WTC11 (cell line): ENCODE data around the gene DNAJC6. TPM values are rescaled to one million over a fixed set of nuclear protein-coding genes. Genes with fewer than 3 reads are reported as not detected.

Experiments used
- ATAC-seq: fragments of 200-7000 bp; cut with Tn5 transposase; 2 replicates; pipeline ENCODE4 v1.10.0; 2021; ENCODE audit warnings: mild to moderate bottlenecking, moderate library complexity
- CTCF ChIA-PET: fragments of 300-600 bp; sonication (Branson Sonifier 250); formaldehyde crosslinking; loops from one replicate; lab custom pipeline; 2021; ENCODE audit warnings: antibody characterized with exemption; lab: Charles Lee
- POLR2A ChIA-PET: fragments of 350-600 bp; sonication (Branson Sonifier 250); formaldehyde crosslinking; loops from one replicate; lab custom pipeline; 2021; ENCODE audit warnings: antibody characterized with exemption; lab: Charles Lee
- DNase-seq: peaks from one replicate; pipeline ENCODE4 v3.0.0; 2021; ENCODE audit warnings: low spot score
- H3K27ac Mint-ChIP-seq: 2 replicates; pipeline ENCODE4 v1.8.0; 2021; ENCODE audit warnings: mixed read lengths
- H3K27me3 Mint-ChIP-seq: 2 replicates; pipeline ENCODE4 v1.8.0; 2021; ENCODE audit warnings: low read depth, mild to moderate bottlenecking, moderate library complexity, mixed read lengths
- H3K36me3 Mint-ChIP-seq: 2 replicates; pipeline ENCODE4 v1.8.0; 2021; ENCODE audit warnings: mixed read lengths
- H3K4me1 Mint-ChIP-seq: 2 replicates; pipeline ENCODE4 v1.8.0; 2022; ENCODE audit warnings: mixed read lengths
- H3K4me3 Mint-ChIP-seq: 2 replicates; pipeline ENCODE4 v1.8.0; 2021; ENCODE audit warnings: mild to moderate bottlenecking, moderate library complexity, mixed read lengths
- H3K9me3 Mint-ChIP-seq: 2 replicates; pipeline ENCODE4 v1.8.0; 2021; ENCODE audit warnings: mixed read lengths
- CBFB ChIP-seq: sonication (generic); formaldehyde crosslinking; IDR thresholded peaks from 2 replicates; pipeline ENCODE4 v1.8.1; 2022; ENCODE audit warnings: mild to moderate bottlenecking, low read depth, missing genetic modification reagents
- CREM ChIP-seq: sonication (generic); formaldehyde crosslinking; IDR thresholded peaks from 2 replicates; pipeline ENCODE4 v1.8.1; 2022; ENCODE audit warnings: mild to moderate bottlenecking, missing genetic modification reagents, moderate library complexity
- ELF4 ChIP-seq: sonication (generic); formaldehyde crosslinking; IDR thresholded peaks from 2 replicates; pipeline ENCODE4 v1.8.1; 2022; ENCODE audit warnings: low read depth, mild to moderate bottlenecking, moderate library complexity, missing genetic modification reagents
- GABPB1 ChIP-seq: sonication (generic); formaldehyde crosslinking; IDR thresholded peaks from 2 replicates; pipeline ENCODE4 v1.8.1; 2023; ENCODE audit warnings: mild to moderate bottlenecking, missing genetic modification reagents
- NFATC4 ChIP-seq: fragments of 250-450 bp; sonication (Bioruptor Pico); IDR thresholded peaks from 2 replicates; pipeline ENCODE4 v1.9.0; 2021; ENCODE audit warnings: mild to moderate bottlenecking
- NFYB ChIP-seq: sonication (generic); formaldehyde crosslinking; conservative IDR thresholded peaks from 2 replicates; pipeline ENCODE4 v1.8.0; 2022; ENCODE audit warnings: low read depth, missing genetic modification reagents
- OVOL2 ChIP-seq: fragments of 250-450 bp; sonication (Bioruptor Pico); IDR thresholded peaks from 2 replicates; pipeline ENCODE4 v1.9.0; 2021; ENCODE audit warnings: mild to moderate bottlenecking, borderline replicate concordance
- PRRX2 ChIP-seq: fragments of 250-450 bp; sonication (Bioruptor Pico); IDR thresholded peaks from 2 replicates; pipeline ENCODE4 v1.8.0; 2021; ENCODE audit warnings: mild to moderate bottlenecking
- RELA ChIP-seq: sonication (generic); formaldehyde crosslinking; IDR thresholded peaks from 2 replicates; pipeline ENCODE4 v1.8.1; 2022; ENCODE audit warnings: missing genetic modification reagents, mild to moderate bottlenecking, borderline replicate concordance
- TEAD1 ChIP-seq: sonication (generic); formaldehyde crosslinking; IDR thresholded peaks from 2 replicates; pipeline ENCODE4 v1.8.0; 2022; ENCODE audit warnings: mild to moderate bottlenecking, missing genetic modification reagents
- ZNF121 ChIP-seq: sonication (generic); formaldehyde crosslinking; IDR thresholded peaks from 2 replicates; pipeline ENCODE4 v1.8.0; 2023; ENCODE audit warnings: missing genetic modification reagents
- ZNF232 ChIP-seq: sonication (generic); formaldehyde crosslinking; IDR thresholded peaks from 2 replicates; pipeline ENCODE4 v1.8.0; 2022; ENCODE audit warnings: mild to moderate bottlenecking, missing genetic modification reagents
- ZNF671 ChIP-seq: fragments of 250-450 bp; sonication (Bioruptor Pico); IDR thresholded peaks from 2 replicates; pipeline ENCODE4 v1.8.0; 2021; ENCODE audit warnings: mild to moderate bottlenecking
- total RNA-seq: library from RNA; stranded (reverse); gene quantifications from 3 replicates; pipeline ENCODE4 v1.2.3, GENCODE V29; 2021
- TF ChIP-seq, protein P1 (sequence below): fragments of 250-450 bp; sonication (Bioruptor Pico); IDR thresholded peaks from 2 replicates; pipeline ENCODE4 v1.9.0; 2021; ENCODE audit warnings: mild to moderate bottlenecking, borderline replicate concordance
- TF ChIP-seq, protein P2 (sequence below): fragments of 200-600 bp; IDR thresholded peaks from 2 replicates; pipeline ENCODE4 v1.8.0; 2022; ENCODE audit warnings: antibody characterized with exemption
- TF ChIP-seq, protein P3 (sequence below): sonication (generic); formaldehyde crosslinking; IDR thresholded peaks from 2 replicates; pipeline ENCODE4 v1.8.0; 2022; ENCODE audit warnings: mild to moderate bottlenecking, missing genetic modification reagents
- TF ChIP-seq, protein P4 (sequence below): sonication (generic); formaldehyde crosslinking; IDR thresholded peaks from 2 replicates; pipeline ENCODE4 v1.8.0; 2022; ENCODE audit warnings: missing genetic modification reagents
- TF ChIP-seq, protein P5 (sequence below): sonication (generic); formaldehyde crosslinking; IDR thresholded peaks from 2 replicates; pipeline ENCODE4 v1.8.1; 2023; ENCODE audit warnings: mild to moderate bottlenecking, missing genetic modification reagents

Gene DNAJC6
- total RNA-seq, 1 experiment from 2014 or later = 9.1 TPM

DNA sequence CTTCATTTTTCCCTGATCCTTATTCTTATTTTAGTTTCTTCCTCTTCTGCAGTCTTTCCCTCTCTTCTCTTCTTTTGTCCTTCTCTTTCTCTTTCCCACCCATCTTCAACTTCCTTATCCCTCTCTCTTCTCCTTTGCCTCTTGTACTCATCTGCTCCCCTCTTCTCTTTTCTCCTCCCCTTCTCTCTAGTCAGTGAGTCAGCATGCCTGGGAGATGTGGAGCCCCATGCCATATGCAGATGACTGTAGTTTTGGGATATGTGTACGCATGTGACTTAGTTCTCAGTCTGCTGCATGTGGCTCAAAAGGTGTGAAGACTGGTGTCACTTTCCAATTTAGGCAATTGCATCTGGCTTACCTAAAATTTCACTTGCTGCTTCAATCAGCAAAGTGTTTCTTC is 10.4 kb downstream of the DNAJC6 start:
- Mint-ChIP-seq H3K36me3 (no peaks in the 10 kb centered on the region), H3K27ac (no peak overlapping the region), H3K4me1 (no peaks in the 10 kb centered on the region; the same call in 1 of the 2 replicates), H3K9me3 (no peaks in the 10 kb centered on the region), H3K4me3 (no peak overlapping the region)
- CTCF ChIA-PET = interaction anchor here (1.4 kb wide), 2 partner anchors 10 to 11 kb away, joined by 3 read pairs; partner anchors contain the start of gene DNAJC6
- DNase-seq = no peak
- ATAC-seq = no peak
- POLR2A ChIA-PET = interaction anchor here (0.6 kb wide), 1 partner anchor 11 kb away, joined by 3 read pairs; the partner anchor contains the start of gene DNAJC6
- TF ChIP-seq ZNF121 = no peak
- no peak for TF ChIP-seq NFYB
- TF ChIP-seq, protein P1, sequence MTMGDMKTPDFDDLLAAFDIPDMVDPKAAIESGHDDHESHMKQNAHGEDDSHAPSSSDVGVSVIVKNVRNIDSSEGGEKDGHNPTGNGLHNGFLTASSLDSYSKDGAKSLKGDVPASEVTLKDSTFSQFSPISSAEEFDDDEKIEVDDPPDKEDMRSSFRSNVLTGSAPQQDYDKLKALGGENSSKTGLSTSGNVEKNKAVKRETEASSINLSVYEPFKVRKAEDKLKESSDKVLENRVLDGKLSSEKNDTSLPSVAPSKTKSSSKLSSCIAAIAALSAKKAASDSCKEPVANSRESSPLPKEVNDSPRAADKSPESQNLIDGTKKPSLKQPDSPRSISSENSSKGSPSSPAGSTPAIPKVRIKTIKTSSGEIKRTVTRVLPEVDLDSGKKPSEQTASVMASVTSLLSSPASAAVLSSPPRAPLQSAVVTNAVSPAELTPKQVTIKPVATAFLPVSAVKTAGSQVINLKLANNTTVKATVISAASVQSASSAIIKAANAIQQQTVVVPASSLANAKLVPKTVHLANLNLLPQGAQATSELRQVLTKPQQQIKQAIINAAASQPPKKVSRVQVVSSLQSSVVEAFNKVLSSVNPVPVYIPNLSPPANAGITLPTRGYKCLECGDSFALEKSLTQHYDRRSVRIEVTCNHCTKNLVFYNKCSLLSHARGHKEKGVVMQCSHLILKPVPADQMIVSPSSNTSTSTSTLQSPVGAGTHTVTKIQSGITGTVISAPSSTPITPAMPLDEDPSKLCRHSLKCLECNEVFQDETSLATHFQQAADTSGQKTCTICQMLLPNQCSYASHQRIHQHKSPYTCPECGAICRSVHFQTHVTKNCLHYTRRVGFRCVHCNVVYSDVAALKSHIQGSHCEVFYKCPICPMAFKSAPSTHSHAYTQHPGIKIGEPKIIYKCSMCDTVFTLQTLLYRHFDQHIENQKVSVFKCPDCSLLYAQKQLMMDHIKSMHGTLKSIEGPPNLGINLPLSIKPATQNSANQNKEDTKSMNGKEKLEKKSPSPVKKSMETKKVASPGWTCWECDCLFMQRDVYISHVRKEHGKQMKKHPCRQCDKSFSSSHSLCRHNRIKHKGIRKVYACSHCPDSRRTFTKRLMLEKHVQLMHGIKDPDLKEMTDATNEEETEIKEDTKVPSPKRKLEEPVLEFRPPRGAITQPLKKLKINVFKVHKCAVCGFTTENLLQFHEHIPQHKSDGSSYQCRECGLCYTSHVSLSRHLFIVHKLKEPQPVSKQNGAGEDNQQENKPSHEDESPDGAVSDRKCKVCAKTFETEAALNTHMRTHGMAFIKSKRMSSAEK (CRISPR knock-in tag) = no peak
- no peak for TF ChIP-seq GABPB1 (CRISPR knock-in tag)
- no peak for TF ChIP-seq OVOL2 (CRISPR knock-in tag)
- TF ChIP-seq, protein P2, sequence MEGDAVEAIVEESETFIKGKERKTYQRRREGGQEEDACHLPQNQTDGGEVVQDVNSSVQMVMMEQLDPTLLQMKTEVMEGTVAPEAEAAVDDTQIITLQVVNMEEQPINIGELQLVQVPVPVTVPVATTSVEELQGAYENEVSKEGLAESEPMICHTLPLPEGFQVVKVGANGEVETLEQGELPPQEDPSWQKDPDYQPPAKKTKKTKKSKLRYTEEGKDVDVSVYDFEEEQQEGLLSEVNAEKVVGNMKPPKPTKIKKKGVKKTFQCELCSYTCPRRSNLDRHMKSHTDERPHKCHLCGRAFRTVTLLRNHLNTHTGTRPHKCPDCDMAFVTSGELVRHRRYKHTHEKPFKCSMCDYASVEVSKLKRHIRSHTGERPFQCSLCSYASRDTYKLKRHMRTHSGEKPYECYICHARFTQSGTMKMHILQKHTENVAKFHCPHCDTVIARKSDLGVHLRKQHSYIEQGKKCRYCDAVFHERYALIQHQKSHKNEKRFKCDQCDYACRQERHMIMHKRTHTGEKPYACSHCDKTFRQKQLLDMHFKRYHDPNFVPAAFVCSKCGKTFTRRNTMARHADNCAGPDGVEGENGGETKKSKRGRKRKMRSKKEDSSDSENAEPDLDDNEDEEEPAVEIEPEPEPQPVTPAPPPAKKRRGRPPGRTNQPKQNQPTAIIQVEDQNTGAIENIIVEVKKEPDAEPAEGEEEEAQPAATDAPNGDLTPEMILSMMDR = no peak
- TF ChIP-seq, protein P3, sequence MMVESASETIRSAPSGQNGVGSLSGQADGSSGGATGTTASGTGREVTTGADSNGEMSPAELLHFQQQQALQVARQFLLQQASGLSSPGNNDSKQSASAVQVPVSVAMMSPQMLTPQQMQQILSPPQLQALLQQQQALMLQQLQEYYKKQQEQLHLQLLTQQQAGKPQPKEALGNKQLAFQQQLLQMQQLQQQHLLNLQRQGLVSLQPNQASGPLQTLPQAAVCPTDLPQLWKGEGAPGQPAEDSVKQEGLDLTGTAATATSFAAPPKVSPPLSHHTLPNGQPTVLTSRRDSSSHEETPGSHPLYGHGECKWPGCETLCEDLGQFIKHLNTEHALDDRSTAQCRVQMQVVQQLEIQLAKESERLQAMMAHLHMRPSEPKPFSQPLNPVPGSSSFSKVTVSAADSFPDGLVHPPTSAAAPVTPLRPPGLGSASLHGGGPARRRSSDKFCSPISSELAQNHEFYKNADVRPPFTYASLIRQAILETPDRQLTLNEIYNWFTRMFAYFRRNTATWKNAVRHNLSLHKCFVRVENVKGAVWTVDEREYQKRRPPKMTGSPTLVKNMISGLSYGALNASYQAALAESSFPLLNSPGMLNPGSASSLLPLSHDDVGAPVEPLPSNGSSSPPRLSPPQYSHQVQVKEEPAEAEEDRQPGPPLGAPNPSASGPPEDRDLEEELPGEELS (CRISPR knock-in tag) = no peak
- TF ChIP-seq NFATC4 (CRISPR knock-in tag) = no peak
- TF ChIP-seq CBFB (CRISPR knock-in tag) = no peak
- TF ChIP-seq, protein P4, sequence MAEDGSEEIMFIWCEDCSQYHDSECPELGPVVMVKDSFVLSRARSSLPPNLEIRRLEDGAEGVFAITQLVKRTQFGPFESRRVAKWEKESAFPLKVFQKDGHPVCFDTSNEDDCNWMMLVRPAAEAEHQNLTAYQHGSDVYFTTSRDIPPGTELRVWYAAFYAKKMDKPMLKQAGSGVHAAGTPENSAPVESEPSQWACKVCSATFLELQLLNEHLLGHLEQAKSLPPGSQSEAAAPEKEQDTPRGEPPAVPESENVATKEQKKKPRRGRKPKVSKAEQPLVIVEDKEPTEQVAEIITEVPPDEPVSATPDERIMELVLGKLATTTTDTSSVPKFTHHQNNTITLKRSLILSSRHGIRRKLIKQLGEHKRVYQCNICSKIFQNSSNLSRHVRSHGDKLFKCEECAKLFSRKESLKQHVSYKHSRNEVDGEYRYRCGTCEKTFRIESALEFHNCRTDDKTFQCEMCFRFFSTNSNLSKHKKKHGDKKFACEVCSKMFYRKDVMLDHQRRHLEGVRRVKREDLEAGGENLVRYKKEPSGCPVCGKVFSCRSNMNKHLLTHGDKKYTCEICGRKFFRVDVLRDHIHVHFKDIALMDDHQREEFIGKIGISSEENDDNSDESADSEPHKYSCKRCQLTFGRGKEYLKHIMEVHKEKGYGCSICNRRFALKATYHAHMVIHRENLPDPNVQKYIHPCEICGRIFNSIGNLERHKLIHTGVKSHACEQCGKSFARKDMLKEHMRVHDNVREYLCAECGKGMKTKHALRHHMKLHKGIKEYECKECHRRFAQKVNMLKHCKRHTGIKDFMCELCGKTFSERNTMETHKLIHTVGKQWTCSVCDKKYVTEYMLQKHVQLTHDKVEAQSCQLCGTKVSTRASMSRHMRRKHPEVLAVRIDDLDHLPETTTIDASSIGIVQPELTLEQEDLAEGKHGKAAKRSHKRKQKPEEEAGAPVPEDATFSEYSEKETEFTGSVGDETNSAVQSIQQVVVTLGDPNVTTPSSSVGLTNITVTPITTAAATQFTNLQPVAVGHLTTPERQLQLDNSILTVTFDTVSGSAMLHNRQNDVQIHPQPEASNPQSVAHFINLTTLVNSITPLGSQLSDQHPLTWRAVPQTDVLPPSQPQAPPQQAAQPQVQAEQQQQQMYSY = no peak
- TF ChIP-seq CREM (CRISPR knock-in tag) = no peak
- no peak for TF ChIP-seq RELA (CRISPR knock-in tag)
- TF ChIP-seq, all 79 proteins: peak for 0
- no peaks in the 10 kb centered on the region for H3K27me3 Mint-ChIP-seq

DNA sequence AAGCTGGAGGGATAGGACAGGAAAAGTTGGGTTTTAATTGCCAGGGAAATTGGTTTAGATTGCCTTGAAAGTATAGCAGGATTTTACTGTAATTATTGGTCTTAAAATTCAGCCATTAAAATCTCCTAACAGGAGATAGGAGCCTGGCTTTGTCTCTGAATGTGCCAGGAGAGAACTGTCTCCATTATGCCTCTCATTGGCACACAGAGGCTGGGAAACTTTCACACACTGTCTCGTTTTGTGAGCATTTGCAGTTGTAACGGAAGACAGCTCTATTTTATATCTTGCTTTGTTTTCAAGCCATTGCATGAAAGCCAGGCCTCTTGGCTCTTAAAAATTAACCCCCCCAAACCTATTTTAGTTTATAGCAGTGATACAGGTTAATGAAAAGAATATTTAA is 12.5 kb downstream of the DNAJC6 start:
- Mint-ChIP-seq H3K4me3 (no peak overlapping the region), H3K4me1 (no peaks in the 10 kb centered on the region; the same call in 1 of the 2 replicates), H3K27ac (peak overlapping the region; percentile 1; the same call in 1 of the 2 replicates), H3K36me3 (no peaks in the 10 kb centered on the region), H3K27me3 (no peaks in the 10 kb centered on the region), H3K9me3 (no peaks in the 10 kb centered on the region)
- ChIA-PET CTCF (no interaction called here), POLR2A (no interaction called here)
- ATAC-seq (no peak), DNase-seq (no peak)
- TF ChIP-seq ZNF121 = no peak
- no peak for TF ChIP-seq TEAD1
- TF ChIP-seq ZNF232 (CRISPR knock-in tag) = no peak
- TF ChIP-seq ELF4 (CRISPR knock-in tag) = no peak
- TF ChIP-seq, protein P5, sequence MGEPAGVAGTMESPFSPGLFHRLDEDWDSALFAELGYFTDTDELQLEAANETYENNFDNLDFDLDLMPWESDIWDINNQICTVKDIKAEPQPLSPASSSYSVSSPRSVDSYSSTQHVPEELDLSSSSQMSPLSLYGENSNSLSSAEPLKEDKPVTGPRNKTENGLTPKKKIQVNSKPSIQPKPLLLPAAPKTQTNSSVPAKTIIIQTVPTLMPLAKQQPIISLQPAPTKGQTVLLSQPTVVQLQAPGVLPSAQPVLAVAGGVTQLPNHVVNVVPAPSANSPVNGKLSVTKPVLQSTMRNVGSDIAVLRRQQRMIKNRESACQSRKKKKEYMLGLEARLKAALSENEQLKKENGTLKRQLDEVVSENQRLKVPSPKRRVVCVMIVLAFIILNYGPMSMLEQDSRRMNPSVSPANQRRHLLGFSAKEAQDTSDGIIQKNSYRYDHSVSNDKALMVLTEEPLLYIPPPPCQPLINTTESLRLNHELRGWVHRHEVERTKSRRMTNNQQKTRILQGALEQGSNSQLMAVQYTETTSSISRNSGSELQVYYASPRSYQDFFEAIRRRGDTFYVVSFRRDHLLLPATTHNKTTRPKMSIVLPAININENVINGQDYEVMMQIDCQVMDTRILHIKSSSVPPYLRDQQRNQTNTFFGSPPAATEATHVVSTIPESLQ = no peak
- TF ChIP-seq PRRX2 (CRISPR knock-in tag) = no peak
- no peak for TF ChIP-seq ZNF671 (CRISPR knock-in tag)
